GM23338 (cell line): Measurements from ENCODE around the gene TRPM2. TPM values are rescaled to one million over a fixed set of nuclear protein-coding genes. Genes with fewer than 3 reads are reported as not detected.

ENCODE experiments used
- ATAC-seq: fragments of 200-7000 bp; cut with Tn5 transposase; 3 replicates; pipeline ENCODE4 v1.9.1; 2020
- DNase-seq: peaks from one replicate; pipeline ENCODE4 v3.0.0-alpha.2; 2015; ENCODE audit warnings: low spot score
- H2AFZ ChIP-seq: fragments of 200-600 bp; sonication (generic); 2 replicates; pipeline ENCODE4 v1.8.0; 2016; ENCODE audit warnings: antibody characterized with exemption, mild to moderate bottlenecking, moderate library complexity
- H3F3A ChIP-seq: fragments of 200-600 bp; sonication (generic); replicated peaks from 2 replicates; pipeline ENCODE4 v1.8.0; 2017; ENCODE audit warnings: antibody characterized with exemption, mixed run types, low read depth
- H3K27ac ChIP-seq: fragments of 200-600 bp; sonication (generic); 2 replicates; pipeline ENCODE4 v1.6.1; 2016; ENCODE audit warnings: low read depth
- H3K27me3 ChIP-seq: fragments of 200-600 bp; sonication (generic); 2 replicates; pipeline ENCODE4 v1.8.0; 2016; ENCODE audit warnings: mild to moderate bottlenecking, mixed run types, moderate library complexity; ENCODE audit not compliant: insufficient read depth
- H3K36me3 ChIP-seq: fragments of 200-600 bp; sonication (generic); 2 replicates; pipeline ENCODE4 v1.8.0; 2016; ENCODE audit warnings: mild to moderate bottlenecking; ENCODE audit not compliant: insufficient read depth
- H3K4me1 ChIP-seq: fragments of 200-600 bp; sonication (generic); 2 replicates; pipeline ENCODE4 v1.8.0; 2016; ENCODE audit warnings: mild to moderate bottlenecking, moderate library complexity; ENCODE audit not compliant: insufficient read depth
- H3K4me2 ChIP-seq: fragments of 200-600 bp; sonication (generic); 2 replicates; pipeline ENCODE4 v1.7.1; 2017; ENCODE audit warnings: mixed run types
- H3K4me3 ChIP-seq: fragments of 200-600 bp; sonication (generic); 2 replicates; pipeline ENCODE4 v1.6.1; 2016; ENCODE audit warnings: mixed run types
- H3K79me2 ChIP-seq: fragments of 200-600 bp; sonication (generic); replicated peaks from 2 replicates; pipeline ENCODE4 v1.8.0; 2017; ENCODE audit warnings: mild to moderate bottlenecking; ENCODE audit not compliant: insufficient read depth
- H3K9me2 ChIP-seq: fragments of 200-600 bp; sonication (generic); 2 replicates; pipeline ENCODE4 v1.8.0; 2017; ENCODE audit not compliant: insufficient read depth
- H4K20me1 ChIP-seq: fragments of 200-600 bp; sonication (generic); replicated peaks from 2 replicates; pipeline ENCODE4 v1.8.0; 2017; ENCODE audit warnings: mild to moderate bottlenecking; ENCODE audit not compliant: insufficient read depth
- H3K27ac Mint-ChIP-seq: 2 replicates; pipeline ENCODE4 v1.8.0; 2020; ENCODE audit warnings: inconsistent platforms, mild to moderate bottlenecking, moderate library complexity, mixed read lengths
- H3K27me3 Mint-ChIP-seq: 3 replicates; pipeline ENCODE4 v1.8.0; 2022; ENCODE audit warnings: low read depth, mild to moderate bottlenecking, moderate library complexity, mixed read lengths, inconsistent platforms; ENCODE audit not compliant: insufficient read depth, poor library complexity
- H3K36me3 Mint-ChIP-seq: 3 replicates; pipeline ENCODE4 v1.8.0; 2021; ENCODE audit warnings: low read depth, mild to moderate bottlenecking, inconsistent platforms, moderate library complexity, mixed read lengths
- H3K4me1 Mint-ChIP-seq: 3 replicates; pipeline ENCODE4 v1.8.0; 2020; ENCODE audit warnings: mild to moderate bottlenecking, inconsistent platforms, mixed read lengths
- H3K4me3 Mint-ChIP-seq: 3 replicates; pipeline ENCODE4 v1.8.0; 2021; ENCODE audit warnings: moderate library complexity, mild to moderate bottlenecking, inconsistent platforms, mixed read lengths
- H3K9me3 Mint-ChIP-seq: 3 replicates; pipeline ENCODE4 v1.8.0; 2020; ENCODE audit warnings: moderate library complexity, mild to moderate bottlenecking, inconsistent platforms, mixed read lengths
- CREB1 ChIP-seq: fragments of 250-450 bp; sonication (Bioruptor Pico); IDR thresholded peaks from 2 replicates; pipeline ENCODE4 v1.5.0; 2020; ENCODE audit warnings: low read depth, mild to moderate bottlenecking, moderate library complexity
- ETS1 ChIP-seq: IDR thresholded peaks from 2 replicates; pipeline ENCODE4 v1.6.1; 2016; ENCODE audit warnings: antibody characterized with exemption
- EZH2 ChIP-seq: fragments of 200-600 bp; sonication (generic); IDR thresholded peaks from one replicate; pipeline ENCODE4 v1.8.0; 2017; ENCODE audit warnings: antibody characterized with exemption, mild to moderate bottlenecking, low read depth; ENCODE audit not compliant: unreplicated experiment
- EZH2phosphoT487 ChIP-seq: fragments of 200-600 bp; sonication (generic); IDR thresholded peaks from one replicate; pipeline ENCODE4 v1.8.1; 2018; ENCODE audit warnings: antibody characterized with exemption; ENCODE audit not compliant: unreplicated experiment
- JUNB ChIP-seq: IDR thresholded peaks from one replicate; pipeline ENCODE4 v1.6.1; 2016; ENCODE audit warnings: antibody characterized with exemption; ENCODE audit not compliant: unreplicated experiment
- NANOG ChIP-seq: IDR thresholded peaks from 2 replicates; pipeline ENCODE4 v1.6.1; 2016; ENCODE audit warnings: antibody characterized with exemption, borderline replicate concordance
- POLR2AphosphoS5 ChIP-seq: IDR thresholded peaks from 2 replicates; pipeline ENCODE4 v1.6.1; 2016; ENCODE audit warnings: antibody characterized with exemption, low read depth
- REST ChIP-seq: IDR thresholded peaks from one replicate; pipeline ENCODE4 v1.6.1; 2018; ENCODE audit warnings: antibody characterized with exemption; ENCODE audit not compliant: unreplicated experiment
- STAT1 ChIP-seq: IDR thresholded peaks from one replicate; pipeline ENCODE4 v1.6.1; 2016; ENCODE audit warnings: antibody characterized with exemption; ENCODE audit not compliant: unreplicated experiment
- ZNF114 ChIP-seq: fragments of 250-450 bp; sonication (Bioruptor Pico); IDR thresholded peaks from 2 replicates; pipeline ENCODE4 v1.5.0; 2020; ENCODE audit warnings: mild to moderate bottlenecking, moderate library complexity
- ZNF331 ChIP-seq: fragments of 250-450 bp; sonication (Bioruptor Pico); IDR thresholded peaks from 2 replicates; pipeline ENCODE4 v1.5.0; 2020; ENCODE audit warnings: low read depth, mild to moderate bottlenecking, moderate library complexity
- ZNF462 ChIP-seq: fragments of 250-450 bp; sonication (Bioruptor Pico); IDR thresholded peaks from 2 replicates; pipeline ENCODE4 v1.5.0; 2020; ENCODE audit warnings: mild to moderate bottlenecking, moderate library complexity
- polyA plus RNA-seq: library from polyadenylated mRNA; unstranded; fragments of >200 nt; fragmentation: Nextera tagmentation; extraction: Ambion mirVana; gene quantifications from 2 replicates; pipeline ENCODE4 v1.2.1, GENCODE V29; 2016
- total RNA-seq: library from RNA; depleted of rRNA; stranded (reverse); fragments of >200 nt; shearing (Covaris generic); gene quantifications from 2 replicates; pipeline ENCODE4 v1.2.3, GENCODE V29; 2014
- TF ChIP-seq, protein P1 (sequence below), 2 experiments: fragments of 200-600 bp in 1 of 2; sonication (generic) in 1 of 2; conservative IDR thresholded peaks; 2 replicates each; pipeline versions ENCODE4 v1.5.1 to v1.6.1; 2016 to 2017; ENCODE audit warnings: antibody characterized with exemption in 2 of 2, low read depth in 2 of 2, mild to moderate bottlenecking in 2 of 2, moderate library complexity in 1 of 2

Gene TRPM2
- total and polyA plus RNA-seq, 2 experiments from 2014 or later = 0.53 to 0.83 TPM

GRCh38 chr21:44359396-44359795 is 6.0 kb downstream of the TRPM2 start:
- H3K4me2 ChIP-seq = no peak overlapping the region
- H3K9me2 ChIP-seq = peaks cover 3% of the 10 kb centered on the region; the same call in 1 of the 2 replicates
- no peak for TF ChIP-seq EZH2phosphoT487
- no peak for TF ChIP-seq STAT1
- TF ChIP-seq, protein P1, sequence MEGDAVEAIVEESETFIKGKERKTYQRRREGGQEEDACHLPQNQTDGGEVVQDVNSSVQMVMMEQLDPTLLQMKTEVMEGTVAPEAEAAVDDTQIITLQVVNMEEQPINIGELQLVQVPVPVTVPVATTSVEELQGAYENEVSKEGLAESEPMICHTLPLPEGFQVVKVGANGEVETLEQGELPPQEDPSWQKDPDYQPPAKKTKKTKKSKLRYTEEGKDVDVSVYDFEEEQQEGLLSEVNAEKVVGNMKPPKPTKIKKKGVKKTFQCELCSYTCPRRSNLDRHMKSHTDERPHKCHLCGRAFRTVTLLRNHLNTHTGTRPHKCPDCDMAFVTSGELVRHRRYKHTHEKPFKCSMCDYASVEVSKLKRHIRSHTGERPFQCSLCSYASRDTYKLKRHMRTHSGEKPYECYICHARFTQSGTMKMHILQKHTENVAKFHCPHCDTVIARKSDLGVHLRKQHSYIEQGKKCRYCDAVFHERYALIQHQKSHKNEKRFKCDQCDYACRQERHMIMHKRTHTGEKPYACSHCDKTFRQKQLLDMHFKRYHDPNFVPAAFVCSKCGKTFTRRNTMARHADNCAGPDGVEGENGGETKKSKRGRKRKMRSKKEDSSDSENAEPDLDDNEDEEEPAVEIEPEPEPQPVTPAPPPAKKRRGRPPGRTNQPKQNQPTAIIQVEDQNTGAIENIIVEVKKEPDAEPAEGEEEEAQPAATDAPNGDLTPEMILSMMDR (conservative IDR thresholded peaks at IDR 0.05; ENCODE audit: low read depth in 2 of 2) = no peak
- no peak for TF ChIP-seq POLR2AphosphoS5
- no peak for TF ChIP-seq ZNF331 (CRISPR knock-in tag)
- no peak for TF ChIP-seq NANOG
- TF ChIP-seq REST = no peak
- no peak for TF ChIP-seq EZH2
- no peak for TF ChIP-seq ETS1
- no peak for TF ChIP-seq CREB1
- TF ChIP-seq ZNF114 (CRISPR knock-in tag) = no peak
- no peak for TF ChIP-seq JUNB
- no peak for TF ChIP-seq ZNF462 (CRISPR knock-in tag)
- no peaks in the 10 kb centered on the region for H3K4me1 ChIP-seq
- no peak overlapping the region for H2AFZ ChIP-seq
- H3K27me3 Mint-ChIP-seq = peaks cover 11% of the 10 kb centered on the region
- no peaks in the 10 kb centered on the region for H3K4me1 Mint-ChIP-seq
- no peaks in the 10 kb centered on the region for H3K27me3 ChIP-seq
- H3K27ac Mint-ChIP-seq = no peak overlapping the region
- no peaks in the 10 kb centered on the region for H3F3A ChIP-seq
- H4K20me1 ChIP-seq = no peaks in the 10 kb centered on the region
- H3K4me3 ChIP-seq = no peak overlapping the region
- no peaks in the 10 kb centered on the region; the same call in 2 of the 3 replicates for H3K9me3 Mint-ChIP-seq
- H3K79me2 ChIP-seq = no peaks in the 10 kb centered on the region
- no peaks in the 10 kb centered on the region for H3K36me3 ChIP-seq
- DNase-seq (no peak), ATAC-seq (no peak)
- no peak overlapping the region for H3K27ac ChIP-seq
- no peaks in the 10 kb centered on the region for H3K36me3 Mint-ChIP-seq
- H3K4me3 Mint-ChIP-seq = no peak overlapping the region
